Measurements from ENCODE around the gene CPNE7.

DNA sequence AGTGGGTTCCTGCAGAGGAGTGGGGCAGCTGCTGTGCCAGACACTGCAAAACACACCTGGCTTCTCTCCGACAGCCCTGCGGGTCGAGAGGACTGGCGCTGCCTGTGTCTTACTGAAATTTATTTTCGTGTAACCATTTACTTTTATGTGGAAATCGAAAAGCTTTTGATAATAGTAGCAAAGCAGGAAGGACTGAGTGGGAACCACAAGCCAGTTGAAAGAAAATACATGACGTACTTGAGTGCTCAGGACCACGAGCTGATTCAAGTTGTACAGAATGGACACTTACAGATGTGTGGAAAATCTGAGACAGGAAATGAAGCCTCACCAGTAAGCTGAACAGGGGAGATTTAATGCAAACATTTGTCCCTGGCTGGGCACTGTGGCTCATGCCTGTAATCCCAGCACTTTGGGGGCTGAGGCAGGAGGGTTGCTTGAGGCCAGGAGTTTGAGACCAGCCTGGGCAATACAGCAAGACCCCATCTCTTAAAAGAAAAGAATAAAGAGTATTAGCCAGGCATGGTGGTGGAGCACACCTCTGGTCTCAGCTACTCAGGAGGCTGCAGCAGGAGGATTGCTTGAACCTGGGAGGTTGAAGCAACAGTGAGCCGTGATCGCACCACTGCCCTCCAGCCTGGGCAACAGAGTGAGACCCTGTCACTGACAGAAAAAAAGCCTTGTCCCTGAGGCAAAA is 26.4 kb upstream of the CPNE7 start:
- TF ChIP-seq, protein P1, sequence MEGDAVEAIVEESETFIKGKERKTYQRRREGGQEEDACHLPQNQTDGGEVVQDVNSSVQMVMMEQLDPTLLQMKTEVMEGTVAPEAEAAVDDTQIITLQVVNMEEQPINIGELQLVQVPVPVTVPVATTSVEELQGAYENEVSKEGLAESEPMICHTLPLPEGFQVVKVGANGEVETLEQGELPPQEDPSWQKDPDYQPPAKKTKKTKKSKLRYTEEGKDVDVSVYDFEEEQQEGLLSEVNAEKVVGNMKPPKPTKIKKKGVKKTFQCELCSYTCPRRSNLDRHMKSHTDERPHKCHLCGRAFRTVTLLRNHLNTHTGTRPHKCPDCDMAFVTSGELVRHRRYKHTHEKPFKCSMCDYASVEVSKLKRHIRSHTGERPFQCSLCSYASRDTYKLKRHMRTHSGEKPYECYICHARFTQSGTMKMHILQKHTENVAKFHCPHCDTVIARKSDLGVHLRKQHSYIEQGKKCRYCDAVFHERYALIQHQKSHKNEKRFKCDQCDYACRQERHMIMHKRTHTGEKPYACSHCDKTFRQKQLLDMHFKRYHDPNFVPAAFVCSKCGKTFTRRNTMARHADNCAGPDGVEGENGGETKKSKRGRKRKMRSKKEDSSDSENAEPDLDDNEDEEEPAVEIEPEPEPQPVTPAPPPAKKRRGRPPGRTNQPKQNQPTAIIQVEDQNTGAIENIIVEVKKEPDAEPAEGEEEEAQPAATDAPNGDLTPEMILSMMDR (IDR thresholded peaks at IDR 0.05; ENCODE audit: borderline replicate concordance, extremely low read depth, low read length, poor library complexity, severe bottlenecking) = no peak
- no peak for TF ChIP-seq EZH2 (IDR thresholded peaks at IDR 0.05; ENCODE audit: borderline replicate concordance, low read depth, low read length, severe bottlenecking)
